Upper lobe of right lung (tissue), 1 donor: ENCODE data around the gene NEAT1. TPM values are rescaled to one million over a fixed set of nuclear protein-coding genes. Genes with fewer than 3 reads are reported as not detected.
A peak's percentile ranks its signal among the peaks of the same experiment; 100 is the strongest.

Experiments used
- ATAC-seq: fragments of 200-7000 bp; cut with Tn5 transposase; one replicate; pipeline ENCODE4 v1.9.1; 2020; ENCODE audit warnings: mild to moderate bottlenecking, moderate library complexity
- DNase-seq: peaks from one replicate; pipeline ENCODE4 v3.0.0-alpha.2; 2020
- H3K27ac ChIP-seq: fragments of 200-600 bp; one replicate; pipeline ENCODE4 v1.8.0; 2022
- H3K27me3 ChIP-seq: fragments of 200-600 bp; one replicate; pipeline ENCODE4 v1.8.0; 2022; ENCODE audit warnings: mild to moderate bottlenecking
- H3K36me3 ChIP-seq: fragments of 200-600 bp; one replicate; pipeline ENCODE4 v1.8.0; 2022
- H3K4me1 ChIP-seq: fragments of 200-600 bp; one replicate; pipeline ENCODE4 v1.8.0; 2022
- H3K4me3 ChIP-seq: fragments of 200-600 bp; one replicate; pipeline ENCODE4 v1.8.0; 2022; ENCODE audit warnings: mild to moderate bottlenecking
- H3K9me3 ChIP-seq: fragments of 200-600 bp; one replicate; pipeline ENCODE4 v1.8.0; 2022
- intact Hi-C: fragments of 100-400 bp; cut with DNase I; formaldehyde crosslinking; loops from one replicate; pipeline ENCODE4 v1.11.0; 2022
- total RNA-seq: library from RNA; stranded (reverse); fragmentation: NEBNext Ultra II Directional; extraction: Animal tissue kit (Norgen Biotek cat#: 25700); gene quantifications from one replicate; pipeline ENCODE4 v1.2.1, GENCODE V29; 2021
- TF ChIP-seq, protein P1 (sequence below): fragments of 200-600 bp; IDR thresholded peaks from one replicate; pipeline ENCODE4 v1.8.0; 2022; ENCODE audit warnings: antibody characterized with exemption
- donor health status: DM: no; HTN: yes; CAD: no; lungs with severe emphysema.

The NEAT1 gene
- total RNA-seq, 1 donor from 2014 or later: 1,120 TPM

DNA sequence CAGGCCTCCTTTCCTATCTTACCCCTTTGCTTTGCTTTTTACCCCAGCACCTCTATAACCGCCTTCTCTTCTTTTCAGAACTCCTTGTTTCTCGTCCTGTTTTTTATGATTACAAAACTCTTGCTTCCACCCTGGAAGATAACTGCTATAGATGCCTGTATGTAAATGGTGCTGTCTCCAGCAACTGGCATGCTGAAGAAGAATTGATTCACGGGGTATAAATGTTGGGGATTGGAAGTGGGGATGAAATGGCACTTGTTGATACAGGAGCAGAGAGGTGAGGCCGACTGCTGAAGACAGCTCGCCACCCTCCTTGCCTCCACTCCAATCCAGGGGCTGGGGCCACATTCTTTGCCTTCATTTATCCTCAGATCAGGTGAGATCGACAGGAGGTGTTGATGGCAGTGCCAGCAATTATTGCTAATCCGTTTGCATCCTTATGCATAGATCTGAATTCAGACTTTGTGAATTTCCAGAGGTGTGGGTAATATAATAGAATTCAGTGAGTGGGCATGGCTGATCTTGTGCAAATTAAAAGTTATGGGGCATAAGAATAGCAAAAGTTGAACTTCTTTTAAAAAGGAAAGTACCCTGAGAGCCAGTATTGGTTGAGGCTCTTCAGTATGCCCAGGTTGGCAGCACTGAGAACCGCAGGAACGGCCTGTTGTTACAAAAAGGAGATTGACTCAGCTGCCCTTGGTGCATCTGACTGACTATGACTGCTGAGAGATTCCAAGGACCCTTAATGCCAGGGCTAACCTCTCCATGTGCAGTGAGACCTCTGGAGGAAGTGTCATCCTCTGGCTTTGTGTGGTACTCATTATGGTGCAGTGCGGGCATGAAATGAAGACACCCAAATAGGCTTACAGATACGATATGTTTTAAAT lies 5.3 kb downstream of the NEAT1 start:
- DNase-seq (peak; percentile 65), ATAC-seq (peak; percentile 4)
- TF ChIP-seq, protein P1, sequence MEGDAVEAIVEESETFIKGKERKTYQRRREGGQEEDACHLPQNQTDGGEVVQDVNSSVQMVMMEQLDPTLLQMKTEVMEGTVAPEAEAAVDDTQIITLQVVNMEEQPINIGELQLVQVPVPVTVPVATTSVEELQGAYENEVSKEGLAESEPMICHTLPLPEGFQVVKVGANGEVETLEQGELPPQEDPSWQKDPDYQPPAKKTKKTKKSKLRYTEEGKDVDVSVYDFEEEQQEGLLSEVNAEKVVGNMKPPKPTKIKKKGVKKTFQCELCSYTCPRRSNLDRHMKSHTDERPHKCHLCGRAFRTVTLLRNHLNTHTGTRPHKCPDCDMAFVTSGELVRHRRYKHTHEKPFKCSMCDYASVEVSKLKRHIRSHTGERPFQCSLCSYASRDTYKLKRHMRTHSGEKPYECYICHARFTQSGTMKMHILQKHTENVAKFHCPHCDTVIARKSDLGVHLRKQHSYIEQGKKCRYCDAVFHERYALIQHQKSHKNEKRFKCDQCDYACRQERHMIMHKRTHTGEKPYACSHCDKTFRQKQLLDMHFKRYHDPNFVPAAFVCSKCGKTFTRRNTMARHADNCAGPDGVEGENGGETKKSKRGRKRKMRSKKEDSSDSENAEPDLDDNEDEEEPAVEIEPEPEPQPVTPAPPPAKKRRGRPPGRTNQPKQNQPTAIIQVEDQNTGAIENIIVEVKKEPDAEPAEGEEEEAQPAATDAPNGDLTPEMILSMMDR: no peak
- Histone ChIP-seq H3K27me3 (no peaks in the 10 kb centered on the region), H3K36me3 (peaks cover 49% of the 10 kb centered on the region), H3K9me3 (no peaks in the 10 kb centered on the region), H3K4me1 (peaks cover 46% of the 10 kb centered on the region), H3K27ac (peak overlapping the region; percentile 100), H3K4me3 (peak overlapping the region; percentile 98)
- intact Hi-C loops: loop anchor here (5.0 kb wide), 1 partner anchor 74 kb away; no protein-coding TSS in a partner anchor

DNA sequence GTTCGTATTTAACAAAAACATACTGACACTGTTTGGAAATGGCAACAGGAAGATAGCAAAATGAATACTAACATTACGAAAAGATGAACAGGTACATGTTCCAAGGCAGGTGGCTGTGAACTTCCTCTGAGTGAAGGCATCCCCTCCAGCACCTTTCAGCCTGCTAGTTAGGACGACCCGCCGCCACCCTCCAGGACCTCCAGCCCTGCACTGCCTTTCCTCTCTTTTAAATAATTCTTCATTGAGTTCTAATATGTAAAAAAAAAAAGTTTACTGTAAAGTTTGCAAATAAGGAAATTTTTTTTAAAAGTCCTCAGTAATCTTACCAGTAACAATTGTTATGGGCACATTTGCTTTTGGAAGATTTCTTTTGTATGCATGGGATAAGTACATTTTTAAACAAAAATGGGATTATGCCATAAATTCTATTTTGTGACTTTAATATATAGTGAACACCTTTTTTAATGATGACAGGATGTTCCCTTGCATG lies 6.0 kb downstream of the NEAT1 start:
- ATAC-seq: no peak
- TF ChIP-seq, protein P1: no peak

DNA sequence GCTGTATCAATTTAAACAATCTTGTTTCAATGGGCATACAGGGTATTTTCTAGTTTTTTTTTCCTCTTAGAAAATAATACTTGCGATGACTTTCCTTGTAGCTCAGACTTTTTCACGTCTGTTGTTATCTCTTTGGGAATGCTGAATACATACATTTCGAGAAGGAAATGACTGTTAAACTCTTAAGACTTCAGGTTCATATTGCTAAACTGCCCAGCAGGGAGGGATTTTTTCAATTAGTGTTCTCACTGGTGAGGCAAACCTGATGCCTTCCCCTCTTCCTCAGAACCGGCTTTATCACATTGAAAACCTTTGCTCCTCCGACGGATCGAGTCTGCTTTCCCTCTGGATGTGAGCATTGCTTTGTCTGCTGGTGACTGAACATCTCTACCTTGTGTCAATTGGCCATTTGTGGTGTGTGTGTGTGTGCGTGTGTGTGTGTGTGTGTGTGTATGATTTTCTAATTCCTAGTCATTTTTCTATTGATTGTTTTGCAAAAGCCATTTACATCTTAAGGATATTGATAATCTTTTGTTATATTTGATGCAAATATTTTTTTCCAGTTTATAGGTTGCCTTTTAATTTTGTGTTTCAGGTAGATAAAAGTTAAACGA lies 6.6 kb downstream of the NEAT1 start:
- no peaks in the 10 kb centered on the region for H3K27me3 ChIP-seq
- H3K4me1 ChIP-seq: peaks cover 58% of the 10 kb centered on the region
- H3K27ac ChIP-seq: peak overlapping the region; percentile 100
- TF ChIP-seq, protein P1: no peak
- H3K9me3 ChIP-seq: no peaks in the 10 kb centered on the region
- no peak for ATAC-seq
- intact Hi-C loops: loop anchor here (5.0 kb wide), 1 partner anchor 73 kb away; no protein-coding TSS in a partner anchor
- no peak for DNase-seq
- H3K36me3 ChIP-seq: peaks cover 55% of the 10 kb centered on the region
- H3K4me3 ChIP-seq: peak overlapping the region; percentile 98

More for the DNA sequence above, 6.0 kb downstream of the NEAT1 start:
- Histone ChIP-seq H3K36me3 (peaks cover 55% of the 10 kb centered on the region), H3K27ac (peak overlapping the region; percentile 100), H3K4me3 (peak overlapping the region; percentile 98), H3K4me1 (peaks cover 52% of the 10 kb centered on the region), H3K27me3 (no peaks in the 10 kb centered on the region), H3K9me3 (no peaks in the 10 kb centered on the region)
- intact Hi-C loops: loop anchor here (5.0 kb wide), 1 partner anchor 74 kb away; no protein-coding TSS in a partner anchor
- DNase-seq: peak; percentile 71

DNA sequence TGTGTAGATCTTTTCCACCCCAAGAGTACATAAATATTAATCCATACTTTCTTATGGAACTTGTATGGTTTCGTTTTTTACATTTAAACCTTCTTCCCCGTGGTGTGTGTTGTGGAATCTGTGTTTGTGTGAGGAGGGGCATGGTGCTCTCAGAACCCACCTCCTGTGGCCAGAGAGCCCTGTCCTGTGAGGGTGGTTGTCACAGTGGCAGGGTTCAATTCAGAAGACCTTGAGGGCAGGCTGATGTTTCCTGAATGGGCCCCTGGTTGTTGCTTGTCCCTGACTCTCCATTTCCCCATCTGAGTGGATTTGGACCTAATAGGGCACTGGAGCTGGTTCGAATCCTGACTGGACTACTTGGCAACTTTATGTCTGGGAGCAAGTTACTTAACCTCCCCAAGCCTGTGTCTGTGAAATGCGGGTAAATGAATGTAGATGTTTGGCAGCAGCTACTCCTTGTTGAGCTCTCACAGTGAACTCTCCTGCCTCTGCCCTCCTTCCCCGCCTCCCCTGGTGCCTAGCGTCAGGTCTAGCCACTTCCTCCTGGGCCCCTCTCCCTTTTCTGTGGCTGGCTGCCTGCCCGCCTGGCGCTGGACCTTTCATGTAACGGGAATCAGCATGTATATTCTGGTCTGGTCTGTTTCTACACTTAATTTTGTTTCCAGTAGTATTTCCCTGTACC lies 7.3 kb downstream of the NEAT1 start:
- H3K36me3 ChIP-seq: peaks cover 57% of the 10 kb centered on the region
- DNase-seq (peak; percentile 87), ATAC-seq (peak; percentile 38)
- peak overlapping the region; percentile 63 for H3K27ac ChIP-seq
- H3K4me3 ChIP-seq: peak overlapping the region; percentile 98
- no peaks in the 10 kb centered on the region for H3K9me3 ChIP-seq
- TF ChIP-seq, protein P1: no peak
- peaks cover 64% of the 10 kb centered on the region for H3K4me1 ChIP-seq
- H3K27me3 ChIP-seq: no peaks in the 10 kb centered on the region
- intact Hi-C loops: loop anchor here (5.0 kb wide), 1 partner anchor 72 kb away; no protein-coding TSS in a partner anchor
